Panc1 (cell line): ENCODE results near the gene ENTPD6. TPM values are rescaled to one million over a fixed set of nuclear protein-coding genes. Genes with fewer than 3 reads are reported as not detected.

Experiments used
- ATAC-seq: fragments of 200-7000 bp; cut with Tn5 transposase; 2 replicates; pipeline ENCODE4 v1.9.1; 2020; ENCODE audit warnings: mild to moderate bottlenecking, moderate library complexity
- BruUV-seq: library from RNA; stranded (reverse); fragments of 400-500 nt; replicated peaks from 2 replicates; lab custom pipeline; 2021; lab: Mats Ljungman, UMichigan
- CTCF ChIA-PET: fragments of 300-600 bp; sonication (Branson Sonifier 250); formaldehyde crosslinking; loops from one replicate; lab custom pipeline; 2022; ENCODE audit warnings: antibody characterized with exemption; lab: Charles Lee
- POLR2A ChIA-PET: fragments of 300-600 bp; sonication (Branson Sonifier 250); formaldehyde crosslinking; loops from one replicate; lab custom pipeline; 2022; ENCODE audit warnings: antibody characterized with exemption; lab: Charles Lee
- DNase-seq: peaks from one replicate; pipeline ENCODE4 v3.0.0-alpha.2; 2010; ENCODE audit warnings: low read depth, low spot score
- H3K27ac ChIP-seq: 2 replicates; pipeline ENCODE4 v1.5.1; 2011; ENCODE audit warnings: mild to moderate bottlenecking, low read length, inconsistent platforms
- H3K27me3 ChIP-seq: fragments of 200-500 bp; sonication (Bioruptor generic); 2 replicates; pipeline ENCODE4 v1.6.0; 2014; ENCODE audit warnings: low read length, inconsistent platforms; ENCODE audit not compliant: control insufficient read depth, insufficient read depth
- H3K36me3 ChIP-seq: fragments of 200-500 bp; sonication (Bioruptor generic); 2 replicates; pipeline ENCODE4 v1.5.1; 2014; ENCODE audit warnings: inconsistent platforms, mild to moderate bottlenecking, low read length, moderate library complexity; ENCODE audit not compliant: control insufficient read depth, insufficient read depth
- H3K4me1 ChIP-seq: 2 replicates; pipeline ENCODE4 v1.5.1; 2011; ENCODE audit warnings: inconsistent platforms, mild to moderate bottlenecking, low read length, moderate library complexity; ENCODE audit not compliant: control insufficient read depth, insufficient read depth
- H3K4me3 ChIP-seq, 2 experiments: 2 replicates each; pipeline ENCODE4 v1.5.1; 2011 to 2012; ENCODE audit warnings: low read depth in 2 of 2, low read length in 2 of 2, mild to moderate bottlenecking in 2 of 2, inconsistent platforms in 1 of 2, moderate library complexity in 1 of 2
- H3K9me3 ChIP-seq: fragments of 200-500 bp; sonication (Bioruptor generic); 2 replicates; pipeline ENCODE4 v1.5.1; 2014; ENCODE audit warnings: low read depth, mild to moderate bottlenecking, inconsistent platforms, low read length, moderate library complexity; ENCODE audit not compliant: control insufficient read depth, insufficient read depth
- POLR2AphosphoS5 ChIP-seq: IDR thresholded peaks from 2 replicates; pipeline ENCODE4 v1.6.1; 2012; ENCODE audit warnings: mild to moderate bottlenecking, low read depth, low read length, moderate library complexity
- SIN3A ChIP-seq: IDR thresholded peaks from 2 replicates; pipeline ENCODE4 v1.6.1; 2012; ENCODE audit warnings: low read depth, mild to moderate bottlenecking, low read length, moderate library complexity, borderline replicate concordance; ENCODE audit not compliant: insufficient read depth
- TCF7L2 ChIP-seq: IDR thresholded peaks from 2 replicates; pipeline ENCODE4 v1.6.1; 2011; ENCODE audit warnings: mild to moderate bottlenecking, low read depth, low read length, inconsistent platforms
- in situ Hi-C: cut with HindIII; loops from 2 replicates; pipeline ENCODE4 v1.10.0; 2016; ENCODE audit warnings: low sequenced_read_pairs, low pct_unique_long_range_greater_than_20kb
- intact Hi-C: fragments of 100-400 bp; cut with micrococcal nuclease; formaldehyde crosslinking; loops from one replicate; pipeline ENCODE4 v1.10.0; 2022; ENCODE audit not compliant: unreplicated experiment
- total RNA-seq: library from RNA; stranded (reverse); gene quantifications from one replicate; pipeline ENCODE4 v1.2.1, GENCODE V29; 2021; ENCODE audit not compliant: unreplicated experiment
- TF ChIP-seq, protein P1 (sequence below), 2 experiments: IDR thresholded peaks; 2 replicates each; pipeline ENCODE4 v1.6.1; 2011 to 2012; ENCODE audit warnings: low read depth in 2 of 2, control low read depth in 1 of 2, low read length in 1 of 2, mild to moderate bottlenecking in 1 of 2, moderate library complexity in 1 of 2; ENCODE audit not compliant: insufficient read depth in 1 of 2
- TF ChIP-seq, protein P2 (sequence below): fragments of 450-650 bp; IDR thresholded peaks from 2 replicates; pipeline ENCODE4 v1.5.1; 2017; ENCODE audit warnings: mild to moderate bottlenecking

ENTPD6 gene
- total RNA-seq, 1 experiment from 2014 or later = 108 TPM

DNA sequence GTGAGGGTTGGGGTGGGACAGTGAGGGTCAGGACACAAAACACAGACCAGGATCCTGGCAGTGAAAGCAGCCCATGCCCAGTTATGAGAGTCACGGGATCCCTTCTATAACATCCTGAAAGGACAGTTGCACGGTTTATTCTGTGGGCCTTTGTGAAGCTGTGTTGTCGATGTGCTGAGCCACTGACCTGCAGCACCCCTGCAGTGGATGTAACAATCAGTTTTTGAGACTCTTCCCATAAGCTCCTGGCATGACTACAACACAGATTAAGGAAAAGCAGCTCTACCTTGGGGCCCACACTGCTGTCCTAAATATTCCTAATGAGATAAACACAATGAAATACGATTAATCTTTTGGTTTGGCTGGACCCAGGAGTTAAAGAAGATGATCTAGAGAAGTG is 56.0 kb downstream of the ENTPD6 start:
- Histone ChIP-seq H3K27me3 (no peaks in the 10 kb centered on the region), H3K4me3 (peak overlapping the region; percentile 91 to 92), H3K36me3 (peaks cover 6% of the 10 kb centered on the region), H3K4me1 (peaks cover 59% of the 10 kb centered on the region), H3K9me3 (no peaks in the 10 kb centered on the region), H3K27ac (peak overlapping the region; percentile 93)
- TF ChIP-seq POLR2AphosphoS5 = no peak
- TF ChIP-seq, protein P1, sequence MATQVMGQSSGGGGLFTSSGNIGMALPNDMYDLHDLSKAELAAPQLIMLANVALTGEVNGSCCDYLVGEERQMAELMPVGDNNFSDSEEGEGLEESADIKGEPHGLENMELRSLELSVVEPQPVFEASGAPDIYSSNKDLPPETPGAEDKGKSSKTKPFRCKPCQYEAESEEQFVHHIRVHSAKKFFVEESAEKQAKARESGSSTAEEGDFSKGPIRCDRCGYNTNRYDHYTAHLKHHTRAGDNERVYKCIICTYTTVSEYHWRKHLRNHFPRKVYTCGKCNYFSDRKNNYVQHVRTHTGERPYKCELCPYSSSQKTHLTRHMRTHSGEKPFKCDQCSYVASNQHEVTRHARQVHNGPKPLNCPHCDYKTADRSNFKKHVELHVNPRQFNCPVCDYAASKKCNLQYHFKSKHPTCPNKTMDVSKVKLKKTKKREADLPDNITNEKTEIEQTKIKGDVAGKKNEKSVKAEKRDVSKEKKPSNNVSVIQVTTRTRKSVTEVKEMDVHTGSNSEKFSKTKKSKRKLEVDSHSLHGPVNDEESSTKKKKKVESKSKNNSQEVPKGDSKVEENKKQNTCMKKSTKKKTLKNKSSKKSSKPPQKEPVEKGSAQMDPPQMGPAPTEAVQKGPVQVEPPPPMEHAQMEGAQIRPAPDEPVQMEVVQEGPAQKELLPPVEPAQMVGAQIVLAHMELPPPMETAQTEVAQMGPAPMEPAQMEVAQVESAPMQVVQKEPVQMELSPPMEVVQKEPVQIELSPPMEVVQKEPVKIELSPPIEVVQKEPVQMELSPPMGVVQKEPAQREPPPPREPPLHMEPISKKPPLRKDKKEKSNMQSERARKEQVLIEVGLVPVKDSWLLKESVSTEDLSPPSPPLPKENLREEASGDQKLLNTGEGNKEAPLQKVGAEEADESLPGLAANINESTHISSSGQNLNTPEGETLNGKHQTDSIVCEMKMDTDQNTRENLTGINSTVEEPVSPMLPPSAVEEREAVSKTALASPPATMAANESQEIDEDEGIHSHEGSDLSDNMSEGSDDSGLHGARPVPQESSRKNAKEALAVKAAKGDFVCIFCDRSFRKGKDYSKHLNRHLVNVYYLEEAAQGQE (IDR thresholded peaks at IDR 0.05; ENCODE audit: insufficient read depth in 1 of 2, low read depth in 2 of 2, low read length in 1 of 2) = no peak
- TF ChIP-seq SIN3A = no peak
- TF ChIP-seq TCF7L2 = no peak
- TF ChIP-seq, protein P2, sequence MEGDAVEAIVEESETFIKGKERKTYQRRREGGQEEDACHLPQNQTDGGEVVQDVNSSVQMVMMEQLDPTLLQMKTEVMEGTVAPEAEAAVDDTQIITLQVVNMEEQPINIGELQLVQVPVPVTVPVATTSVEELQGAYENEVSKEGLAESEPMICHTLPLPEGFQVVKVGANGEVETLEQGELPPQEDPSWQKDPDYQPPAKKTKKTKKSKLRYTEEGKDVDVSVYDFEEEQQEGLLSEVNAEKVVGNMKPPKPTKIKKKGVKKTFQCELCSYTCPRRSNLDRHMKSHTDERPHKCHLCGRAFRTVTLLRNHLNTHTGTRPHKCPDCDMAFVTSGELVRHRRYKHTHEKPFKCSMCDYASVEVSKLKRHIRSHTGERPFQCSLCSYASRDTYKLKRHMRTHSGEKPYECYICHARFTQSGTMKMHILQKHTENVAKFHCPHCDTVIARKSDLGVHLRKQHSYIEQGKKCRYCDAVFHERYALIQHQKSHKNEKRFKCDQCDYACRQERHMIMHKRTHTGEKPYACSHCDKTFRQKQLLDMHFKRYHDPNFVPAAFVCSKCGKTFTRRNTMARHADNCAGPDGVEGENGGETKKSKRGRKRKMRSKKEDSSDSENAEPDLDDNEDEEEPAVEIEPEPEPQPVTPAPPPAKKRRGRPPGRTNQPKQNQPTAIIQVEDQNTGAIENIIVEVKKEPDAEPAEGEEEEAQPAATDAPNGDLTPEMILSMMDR = no peak
- in situ Hi-C loops = no loop called here
- BruUV-seq = no TSS peak
- intact Hi-C loops = no loop called here
- CTCF ChIA-PET = no interaction called here
- DNase-seq = no peak
- POLR2A ChIA-PET = no interaction called here
- ATAC-seq = no peak

DNA sequence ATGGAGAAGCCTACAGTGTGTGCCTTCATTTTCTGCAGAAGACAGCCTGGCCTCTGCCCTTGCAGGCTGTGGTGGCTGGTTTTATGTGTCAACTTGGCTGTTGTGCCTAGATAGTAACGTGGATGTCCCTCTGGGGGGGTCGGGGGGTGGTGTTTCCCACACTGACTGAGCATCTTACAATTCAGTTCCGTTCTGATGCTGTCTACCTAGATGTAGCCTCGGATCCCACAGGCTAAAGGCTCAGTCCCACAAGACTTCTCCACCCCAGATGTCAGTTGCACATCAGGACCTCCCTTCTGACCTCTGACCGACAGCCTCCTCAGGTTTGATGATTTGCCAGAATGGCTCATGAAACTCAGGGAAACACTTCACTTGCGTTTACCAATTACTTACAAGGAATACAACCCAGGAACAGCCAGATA is 56.7 kb downstream of the ENTPD6 start:
- no peak for ATAC-seq
- Histone ChIP-seq H3K27ac (peak overlapping the region; percentile 93), H3K4me1 (peaks cover 60% of the 10 kb centered on the region), H3K27me3 (no peaks in the 10 kb centered on the region), H3K9me3 (no peaks in the 10 kb centered on the region), H3K36me3 (peaks cover 6% of the 10 kb centered on the region), H3K4me3 (peak overlapping the region; percentile 91 to 92)
- intact Hi-C loops (no loop called here), in situ Hi-C loops (no loop called here)
- ChIA-PET CTCF (no interaction called here), POLR2A (no interaction called here)
- no TSS peak for BruUV-seq
- TF ChIP-seq SIN3A = no peak
- TF ChIP-seq, protein P1 (IDR thresholded peaks at IDR 0.05; ENCODE audit: insufficient read depth in 1 of 2, low read depth in 2 of 2, low read length in 1 of 2) = no peak
- TF ChIP-seq, protein P2 = no peak
- no peak for TF ChIP-seq TCF7L2
- TF ChIP-seq POLR2AphosphoS5 = no peak
- no peak for DNase-seq
